Adipocyte (in vitro differentiated cells): ENCODE measurements around the gene MADD.

Experiments used
- DNase-seq: peaks from one replicate; pipeline ENCODE4 v3.0.0-alpha.2; 2015; ENCODE audit warnings: low read depth
- H3K27me3 ChIP-seq: replicated peaks from 2 replicates; pipeline ENCODE4 v1.7.0; 2013; ENCODE audit warnings: mild to moderate bottlenecking, low read length, moderate library complexity; ENCODE audit not compliant: control insufficient read depth, insufficient read depth
- H3K36me3 ChIP-seq: 2 replicates; pipeline ENCODE4 v1.7.0; 2013; ENCODE audit warnings: low read length, mild to moderate bottlenecking, moderate library complexity; ENCODE audit not compliant: control insufficient read depth, insufficient read depth, severe bottlenecking
- H3K4me1 ChIP-seq: 2 replicates; pipeline ENCODE4 v1.7.0; 2013; ENCODE audit warnings: mild to moderate bottlenecking, low read length, moderate library complexity; ENCODE audit not compliant: control insufficient read depth, insufficient read depth
- H3K4me3 ChIP-seq: 2 replicates; pipeline ENCODE4 v1.7.0; 2013; ENCODE audit warnings: mild to moderate bottlenecking, low read length, moderate library complexity
- H3K9ac ChIP-seq: 2 replicates; pipeline ENCODE4 v1.7.0; 2013; ENCODE audit warnings: mild to moderate bottlenecking, low read length, moderate library complexity
- H3K9me3 ChIP-seq: 2 replicates; pipeline ENCODE4 v1.7.0; 2013; ENCODE audit warnings: mild to moderate bottlenecking, low read length, moderate library complexity; ENCODE audit not compliant: control insufficient read depth

Gene MADD

GRCh38 chr11:47373876-47374719 lies 104.2 kb downstream of the MADD start:
- H3K4me1 ChIP-seq = peaks cover 6% of the 10 kb centered on the region
- DNase-seq = peak; percentile 94
- H3K9me3 ChIP-seq = no peaks in the 10 kb centered on the region
- H3K27me3 ChIP-seq = no peaks in the 10 kb centered on the region
- H3K9ac ChIP-seq = no peak overlapping the region
- H3K4me3 ChIP-seq = no peak overlapping the region
- H3K36me3 ChIP-seq = no peaks in the 10 kb centered on the region

GRCh38 chr11:47374720-47375019 lies 104.7 kb downstream of the MADD start:
- Histone ChIP-seq H3K9me3 (no peaks in the 10 kb centered on the region), H3K4me1 (peaks cover 2% of the 10 kb centered on the region), H3K9ac (no peak overlapping the region), H3K36me3 (no peaks in the 10 kb centered on the region), H3K4me3 (no peak overlapping the region), H3K27me3 (no peaks in the 10 kb centered on the region)
- no peak for DNase-seq

- Histone ChIP-seq H3K9me3 (no peaks in the 10 kb centered on the region), H3K9ac (no peak overlapping the region), H3K36me3 (no peaks in the 10 kb centered on the region), H3K27me3 (no peaks in the 10 kb centered on the region), H3K4me1 (no peaks in the 10 kb centered on the region), H3K4me3 (no peak overlapping the region)
- no peak for DNase-seq
Measured at GRCh38 chr11:47375020-47375419, 105.1 kb downstream of the MADD start.

GRCh38 chr11:47375546-47376085 lies 105.7 kb downstream of the MADD start:
- no peak overlapping the region for H3K4me3 ChIP-seq
- H3K9me3 ChIP-seq = no peaks in the 10 kb centered on the region
- no peak overlapping the region for H3K9ac ChIP-seq
- H3K4me1 ChIP-seq = no peaks in the 10 kb centered on the region
- no peaks in the 10 kb centered on the region for H3K36me3 ChIP-seq
- DNase-seq = no peak
- H3K27me3 ChIP-seq = no peaks in the 10 kb centered on the region

GRCh38 chr11:47376107-47376524 lies 106.2 kb downstream of the MADD start:
- no peaks in the 10 kb centered on the region for H3K27me3 ChIP-seq
- DNase-seq = no peak
- H3K36me3 ChIP-seq = no peaks in the 10 kb centered on the region
- no peak overlapping the region for H3K4me3 ChIP-seq
- H3K9me3 ChIP-seq = no peaks in the 10 kb centered on the region
- H3K4me1 ChIP-seq = no peaks in the 10 kb centered on the region
- H3K9ac ChIP-seq = no peak overlapping the region

- Histone ChIP-seq H3K36me3 (no peaks in the 10 kb centered on the region), H3K4me1 (no peaks in the 10 kb centered on the region), H3K4me3 (no peak overlapping the region), H3K27me3 (no peaks in the 10 kb centered on the region), H3K9me3 (no peaks in the 10 kb centered on the region), H3K9ac (no peak overlapping the region)
- no peak for DNase-seq
Measured at GRCh38 chr11:47376525-47377371, 106.8 kb downstream of the MADD start.

GRCh38 chr11:47377571-47378009 lies 107.7 kb downstream of the MADD start:
- H3K9ac ChIP-seq = no peak overlapping the region
- no peaks in the 10 kb centered on the region for H3K27me3 ChIP-seq
- H3K4me1 ChIP-seq = no peaks in the 10 kb centered on the region
- H3K4me3 ChIP-seq = no peak overlapping the region
- H3K36me3 ChIP-seq = no peaks in the 10 kb centered on the region
- H3K9me3 ChIP-seq = no peaks in the 10 kb centered on the region
- no peak for DNase-seq

- H3K9ac ChIP-seq = no peak within 1 kb of the TSS
- DNase-seq = no peak
- H3K4me3 ChIP-seq = no peak within 1 kb of the TSS
- no peaks in the 10 kb centered on the region for H3K36me3 ChIP-seq
- no peaks in the 10 kb centered on the region for H3K4me1 ChIP-seq
- H3K9me3 ChIP-seq = no peaks in the 10 kb centered on the region
- no peaks in the 10 kb centered on the region for H3K27me3 ChIP-seq
Measured at GRCh38 chr11:47378010-47378835, 108.3 kb downstream of the MADD start, which contains the start of gene SPI1. TSS of gene SPI1 (minus strand) at chr11:47378547. CDS start at chr11:47378353, 194 bp downstream.

- Histone ChIP-seq H3K9me3 (no peaks in the 10 kb centered on the region), H3K4me3 (no peak overlapping the region), H3K36me3 (no peaks in the 10 kb centered on the region), H3K4me1 (no peaks in the 10 kb centered on the region), H3K9ac (no peak overlapping the region), H3K27me3 (no peaks in the 10 kb centered on the region)
- DNase-seq = no peak
Measured at GRCh38 chr11:47378836-47379170, 108.9 kb downstream of the MADD start.

GRCh38 chr11:47379317-47379716 lies 109.4 kb downstream of the MADD start:
- H3K36me3 ChIP-seq = no peaks in the 10 kb centered on the region

More at GRCh38 chr11:47379317-47379716, 109.4 kb downstream of the MADD start:
- DNase-seq = no peak
- no peaks in the 10 kb centered on the region for H3K9me3 ChIP-seq
- H3K9ac ChIP-seq = no peak overlapping the region
- H3K4me1 ChIP-seq = no peaks in the 10 kb centered on the region
- no peaks in the 10 kb centered on the region for H3K27me3 ChIP-seq
- H3K4me3 ChIP-seq = no peak overlapping the region
